GM21529 (cell line): ENCODE results near the gene PCDHB8.
"Not testable (repeated sequence)": the region's sequence is repeated elsewhere in the genome, so short reads cannot be mapped to it uniquely, and the experiment has no call there.

Experiments
- ATAC-seq: cut with Tn5 transposase; IDR thresholded peaks from one replicate; pipeline ENCODE4 v1.9.1; 2021; ENCODE audit not compliant: unreplicated experiment

Gene PCDHB8

DNA sequence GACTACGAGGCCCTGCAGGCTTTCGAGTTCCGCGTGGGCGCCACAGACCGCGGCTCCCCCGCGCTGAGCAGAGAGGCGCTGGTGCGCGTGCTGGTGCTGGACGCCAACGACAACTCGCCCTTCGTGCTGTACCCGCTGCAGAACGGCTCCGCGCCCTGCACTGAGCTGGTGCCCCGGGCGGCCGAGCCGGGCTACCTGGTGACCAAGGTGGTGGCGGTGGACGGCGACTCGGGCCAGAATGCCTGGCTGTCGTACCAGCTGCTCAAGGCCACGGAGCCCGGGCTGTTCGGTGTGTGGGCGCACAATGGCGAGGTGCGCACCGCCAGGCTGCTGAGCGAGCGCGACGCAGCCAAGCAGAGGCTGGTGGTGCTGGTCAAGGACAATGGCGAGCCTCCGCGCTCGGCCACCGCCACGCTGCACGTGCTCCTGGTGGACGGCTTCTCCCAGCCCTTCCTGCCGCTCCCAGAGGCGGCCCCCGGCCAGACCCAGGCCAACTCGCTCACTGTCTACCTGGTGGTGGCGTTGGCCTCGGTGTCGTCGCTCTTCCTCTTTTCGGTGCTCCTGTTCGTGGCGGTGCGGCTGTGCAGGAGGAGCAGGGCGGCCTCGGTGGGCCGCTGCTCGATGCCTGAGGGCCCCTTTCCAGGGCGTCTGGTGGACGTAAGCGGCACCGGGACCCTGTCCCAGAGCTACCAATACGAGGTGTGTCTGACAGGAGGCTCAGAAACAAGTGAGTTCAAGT, 6.7 kb downstream of the PCDHB8 start:
- not testable (repeated sequence) for ATAC-seq

DNA sequence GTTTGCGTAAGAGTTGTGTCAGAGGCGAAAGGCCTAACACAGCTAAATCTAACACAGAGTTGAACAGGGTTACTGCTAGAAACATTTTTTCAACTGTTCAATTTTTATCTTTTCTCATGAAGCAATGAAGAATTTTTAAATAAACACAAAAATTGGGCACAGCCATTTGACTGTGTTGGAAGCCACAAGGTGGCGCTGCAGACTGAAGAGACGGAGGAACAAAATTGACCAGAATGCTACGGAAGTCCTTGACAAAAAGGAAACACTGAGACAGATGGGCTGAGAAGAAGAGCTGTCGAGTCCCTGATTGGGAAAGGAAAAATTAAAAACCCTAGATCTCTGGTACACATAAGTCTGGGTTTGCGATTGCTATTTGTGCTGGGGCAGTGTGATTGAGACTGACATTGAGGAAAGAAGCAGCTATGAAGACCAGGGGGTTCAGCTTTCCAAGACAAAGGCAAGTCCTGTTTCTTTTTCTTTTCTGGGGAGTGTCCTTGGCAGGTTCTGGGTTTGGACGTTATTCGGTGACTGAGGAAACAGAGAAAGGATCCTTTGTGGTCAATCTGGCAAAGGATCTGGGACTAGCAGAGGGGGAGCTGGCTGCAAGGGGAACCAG, 9.4 kb downstream of the PCDHB8 start, which contains the start of gene PCDHB9:
PCDHB9 (plus strand) TSS at position 265 of the 616 bp plus-strand sequence; CDS start at position 423, 158 bp downstream.
- no peak for ATAC-seq

DNA sequence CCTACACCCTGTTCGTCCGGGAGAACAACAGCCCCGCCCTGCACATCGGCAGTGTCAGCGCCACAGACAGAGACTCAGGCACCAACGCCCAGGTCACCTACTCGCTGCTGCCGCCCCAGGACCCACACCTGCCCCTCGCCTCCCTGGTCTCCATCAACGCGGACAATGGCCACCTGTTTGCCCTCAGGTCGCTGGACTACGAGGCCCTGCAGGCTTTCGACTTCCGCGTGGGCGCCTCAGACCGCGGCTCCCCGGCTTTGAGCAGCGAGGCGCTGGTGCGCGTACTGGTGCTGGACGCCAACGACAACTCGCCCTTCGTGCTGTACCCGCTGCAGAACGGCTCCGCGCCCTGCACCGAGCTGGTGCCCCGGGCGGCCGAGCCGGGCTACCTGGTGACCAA, 11.1 kb downstream of the PCDHB8 start:
- ATAC-seq: not testable (repeated sequence)

DNA sequence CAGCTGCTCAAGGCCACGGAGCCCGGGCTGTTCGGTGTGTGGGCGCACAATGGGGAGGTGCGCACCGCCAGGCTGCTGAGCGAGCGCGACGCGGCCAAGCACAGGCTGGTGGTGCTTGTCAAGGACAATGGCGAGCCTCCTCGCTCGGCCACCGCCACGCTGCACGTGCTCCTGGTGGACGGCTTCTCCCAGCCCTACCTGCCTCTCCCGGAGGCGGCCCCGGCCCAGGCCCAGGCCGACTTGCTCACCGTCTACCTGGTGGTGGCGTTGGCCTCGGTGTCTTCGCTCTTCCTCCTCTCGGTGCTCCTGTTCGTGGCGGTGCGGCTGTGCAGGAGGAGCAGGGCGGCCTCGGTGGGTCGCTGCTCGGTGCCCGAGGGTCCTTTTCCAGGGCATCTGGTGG, 11.5 kb downstream of the PCDHB8 start:
- ATAC-seq: not testable (repeated sequence)

DNA sequence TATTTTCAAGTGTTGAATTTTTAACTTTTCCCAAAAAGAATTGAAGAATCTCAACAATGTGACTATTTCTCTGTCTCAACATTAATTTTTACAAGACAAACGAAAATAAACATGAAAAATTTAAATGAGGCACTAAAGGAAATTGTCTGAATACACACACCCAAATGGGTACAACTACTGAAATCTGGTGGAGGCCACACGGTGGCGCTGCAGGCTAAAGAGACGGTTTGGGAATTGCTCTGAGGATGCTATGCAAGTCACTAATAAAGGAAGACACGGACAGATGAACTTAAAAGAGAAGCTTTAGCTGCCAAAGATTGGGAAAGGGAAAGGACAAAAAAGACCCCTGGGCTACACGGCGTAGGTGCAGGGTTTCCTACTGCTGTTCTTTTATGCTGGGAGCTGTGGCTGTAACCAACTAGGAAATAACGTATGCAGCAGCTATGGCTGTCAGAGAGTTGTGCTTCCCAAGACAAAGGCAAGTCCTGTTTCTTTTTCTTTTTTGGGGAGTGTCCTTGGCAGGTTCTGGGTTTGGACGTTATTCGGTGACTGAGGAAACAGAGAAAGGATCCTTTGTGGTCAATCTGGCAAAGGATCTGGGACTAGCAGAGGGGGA, 14.6 kb downstream of the PCDHB8 start, which contains the start of gene PCDHB10:
PCDHB10 (plus strand) TSS at position 244 of the 616 bp plus-strand sequence; CDS start at position 444, 200 bp downstream.
- ATAC-seq: no peak

DNA sequence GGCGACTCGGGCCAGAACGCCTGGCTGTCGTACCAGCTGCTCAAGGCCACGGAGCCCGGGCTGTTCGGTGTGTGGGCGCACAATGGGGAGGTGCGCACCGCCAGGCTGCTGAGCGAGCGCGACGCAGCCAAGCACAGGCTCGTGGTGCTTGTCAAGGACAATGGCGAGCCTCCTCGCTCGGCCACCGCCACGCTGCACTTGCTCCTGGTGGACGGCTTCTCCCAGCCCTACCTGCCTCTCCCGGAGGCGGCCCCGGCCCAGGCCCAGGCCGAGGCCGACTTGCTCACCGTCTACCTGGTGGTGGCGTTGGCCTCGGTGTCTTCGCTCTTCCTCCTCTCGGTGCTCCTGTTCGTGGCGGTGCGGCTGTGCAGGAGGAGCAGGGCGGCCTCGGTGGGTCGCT, 16.7 kb downstream of the PCDHB8 start:
- ATAC-seq: not testable (repeated sequence)

DNA sequence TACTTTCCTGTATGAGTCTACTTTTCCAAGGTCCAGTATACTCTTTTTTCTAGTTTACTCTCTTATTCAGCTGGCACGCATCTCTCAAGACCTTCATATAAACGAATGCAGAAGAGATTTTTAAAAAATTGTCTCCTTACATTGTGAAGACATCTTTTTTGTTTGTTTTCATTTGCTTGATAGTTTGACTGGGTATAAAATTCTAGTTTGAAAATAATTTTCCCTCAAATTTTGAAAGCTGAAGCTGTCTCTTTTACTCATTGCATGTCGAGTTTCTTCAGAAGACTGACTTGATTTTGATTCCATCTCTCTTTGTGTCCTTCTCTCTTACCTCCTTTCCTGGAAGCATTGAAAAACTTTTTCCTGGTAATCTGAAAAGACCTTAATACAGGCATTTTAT, 18.8 kb downstream of the PCDHB8 start:
- ATAC-seq: no peak

DNA sequence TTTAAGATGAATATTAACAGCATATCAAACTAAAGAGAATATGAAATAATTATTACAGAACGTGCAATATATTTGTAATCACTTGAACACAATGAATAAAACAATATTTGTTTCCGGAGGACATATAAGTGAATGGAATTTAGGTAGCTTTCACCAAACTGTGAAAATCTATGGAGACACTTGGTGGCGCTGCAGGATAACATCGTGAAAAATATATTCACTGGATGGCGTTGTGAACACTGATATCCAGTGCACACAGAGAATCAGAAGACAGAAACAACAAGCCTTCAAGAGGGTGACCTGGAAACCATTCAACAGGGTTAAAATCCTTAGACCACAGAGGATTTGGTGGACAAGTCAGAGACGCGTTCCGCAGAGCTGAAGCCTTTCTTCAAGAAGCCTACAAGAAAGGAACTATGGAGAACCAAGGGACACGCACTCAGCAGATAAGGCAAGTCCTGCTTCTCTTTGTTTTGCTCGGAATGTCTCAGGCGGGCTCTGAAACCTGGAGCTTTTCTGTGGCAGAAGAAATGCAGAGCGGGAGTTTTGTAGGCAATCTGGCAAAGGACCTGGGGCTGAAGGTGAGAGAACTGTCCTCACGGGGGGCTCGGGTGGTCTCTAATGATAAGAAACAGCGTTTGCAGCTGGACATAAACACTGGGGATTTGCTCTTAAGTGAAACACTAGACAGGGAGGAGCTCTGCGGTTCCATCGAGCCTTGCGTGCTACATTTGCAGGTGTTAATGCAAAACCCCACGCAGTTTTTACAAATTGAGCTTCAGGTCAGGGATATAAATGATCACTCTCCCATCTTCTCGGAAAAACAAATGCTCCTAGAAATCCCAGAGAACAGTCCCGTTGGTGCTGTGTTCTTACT, 22.0 kb downstream of the PCDHB8 start, which contains the start of gene PCDHB11:
PCDHB11 (plus strand) TSS at position 269 of the 877 bp plus-strand sequence; CDS start at position 417, 148 bp downstream.
- ATAC-seq: no peak

DNA sequence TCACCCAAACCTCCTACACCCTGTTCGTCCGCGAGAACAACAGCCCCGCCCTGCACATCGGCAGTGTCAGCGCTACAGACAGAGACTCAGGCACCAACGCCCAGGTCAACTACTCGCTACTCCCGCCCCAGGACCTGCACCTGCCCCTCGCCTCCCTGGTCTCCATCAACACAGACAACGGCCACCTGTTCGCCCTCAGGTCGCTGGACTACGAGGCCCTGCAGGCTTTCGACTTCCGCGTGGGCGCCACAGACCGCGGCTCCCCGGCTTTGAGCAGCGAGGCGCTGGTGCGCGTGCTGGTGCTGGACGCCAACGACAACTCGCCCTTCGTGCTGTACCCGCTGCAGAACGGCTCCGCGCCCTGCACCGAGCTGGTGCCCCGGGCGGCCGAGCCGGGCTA, 23.5 kb downstream of the PCDHB8 start:
- ATAC-seq: not testable (repeated sequence)

DNA sequence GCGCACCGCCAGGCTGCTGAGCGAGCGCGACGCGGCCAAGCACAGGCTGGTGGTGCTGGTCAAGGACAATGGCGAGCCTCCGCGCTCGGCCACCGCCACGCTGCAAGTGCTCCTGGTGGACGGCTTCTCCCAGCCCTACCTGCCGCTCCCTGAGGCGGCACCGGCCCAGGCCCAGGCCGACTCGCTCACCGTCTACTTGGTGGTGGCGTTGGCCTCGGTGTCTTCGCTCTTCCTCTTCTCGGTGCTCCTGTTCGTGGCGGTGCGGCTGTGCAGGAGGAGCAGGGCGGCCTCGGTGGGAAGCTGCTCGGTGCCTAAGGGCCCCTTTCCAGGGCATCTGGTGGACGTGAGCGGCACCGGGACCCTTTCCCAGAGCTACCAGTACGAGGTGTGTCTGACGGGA, 24.1 kb downstream of the PCDHB8 start:
- not testable (repeated sequence) for ATAC-seq

DNA sequence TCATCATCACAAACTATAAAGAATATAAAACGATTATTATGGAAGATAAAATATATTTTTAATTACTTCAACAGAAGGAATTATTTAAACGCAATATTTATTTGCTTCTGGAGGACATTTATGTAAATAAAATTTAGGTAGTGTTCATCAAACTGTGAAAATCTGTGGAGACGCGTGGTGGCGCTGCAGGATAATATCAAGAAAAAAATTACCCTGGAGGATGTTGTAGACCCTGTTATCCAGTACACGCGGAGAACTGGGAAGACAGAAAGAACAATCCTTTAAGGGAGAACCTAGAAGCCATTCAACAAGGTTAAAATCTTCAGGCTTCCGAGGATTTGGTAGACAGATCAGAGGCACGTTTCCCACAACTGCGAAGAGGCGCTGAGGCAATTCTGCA, 30.9 kb downstream of the PCDHB8 start, which contains the start of gene PCDHB12:
PCDHB12 (plus strand) TSS at position 242 of the 400 bp plus-strand sequence. CDS start 189 bp downstream, outside the sequence.
- no peak for ATAC-seq

DNA sequence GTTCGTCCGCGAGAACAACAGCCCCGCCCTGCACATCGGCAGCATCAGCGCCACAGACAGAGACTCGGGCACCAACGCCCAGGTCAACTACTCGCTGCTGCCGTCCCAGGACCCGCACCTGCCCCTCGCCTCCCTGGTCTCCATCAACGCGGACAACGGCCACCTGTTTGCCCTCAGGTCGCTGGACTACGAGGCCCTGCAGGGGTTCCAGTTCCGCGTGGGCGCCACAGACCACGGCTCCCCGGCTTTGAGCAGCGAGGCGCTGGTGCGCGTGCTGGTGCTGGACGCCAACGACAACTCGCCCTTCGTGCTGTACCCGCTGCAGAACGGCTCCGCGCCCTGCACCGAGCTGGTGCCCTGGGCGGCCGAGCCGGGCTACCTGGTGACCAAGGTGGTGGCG, 32.7 kb downstream of the PCDHB8 start:
- ATAC-seq: not testable (repeated sequence)

DNA sequence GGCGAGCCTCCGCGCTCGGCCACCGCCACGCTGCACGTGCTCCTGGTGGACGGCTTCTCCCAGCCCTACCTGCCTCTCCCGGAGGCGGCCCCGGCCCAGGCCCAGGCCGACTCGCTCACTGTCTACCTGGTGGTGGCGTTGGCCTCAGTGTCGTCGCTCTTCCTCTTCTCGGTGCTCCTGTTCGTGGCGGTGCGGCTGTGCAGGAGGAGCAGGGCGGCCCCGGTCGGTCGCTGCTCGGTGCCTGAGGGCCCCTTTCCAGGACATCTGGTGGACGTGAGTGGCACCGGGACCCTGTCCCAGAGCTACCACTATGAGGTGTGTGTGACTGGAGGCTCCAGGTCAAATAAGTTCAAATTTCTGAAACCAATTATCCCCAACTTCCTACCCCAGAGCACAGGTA, 33.3 kb downstream of the PCDHB8 start:
- ATAC-seq: not testable (repeated sequence)

DNA sequence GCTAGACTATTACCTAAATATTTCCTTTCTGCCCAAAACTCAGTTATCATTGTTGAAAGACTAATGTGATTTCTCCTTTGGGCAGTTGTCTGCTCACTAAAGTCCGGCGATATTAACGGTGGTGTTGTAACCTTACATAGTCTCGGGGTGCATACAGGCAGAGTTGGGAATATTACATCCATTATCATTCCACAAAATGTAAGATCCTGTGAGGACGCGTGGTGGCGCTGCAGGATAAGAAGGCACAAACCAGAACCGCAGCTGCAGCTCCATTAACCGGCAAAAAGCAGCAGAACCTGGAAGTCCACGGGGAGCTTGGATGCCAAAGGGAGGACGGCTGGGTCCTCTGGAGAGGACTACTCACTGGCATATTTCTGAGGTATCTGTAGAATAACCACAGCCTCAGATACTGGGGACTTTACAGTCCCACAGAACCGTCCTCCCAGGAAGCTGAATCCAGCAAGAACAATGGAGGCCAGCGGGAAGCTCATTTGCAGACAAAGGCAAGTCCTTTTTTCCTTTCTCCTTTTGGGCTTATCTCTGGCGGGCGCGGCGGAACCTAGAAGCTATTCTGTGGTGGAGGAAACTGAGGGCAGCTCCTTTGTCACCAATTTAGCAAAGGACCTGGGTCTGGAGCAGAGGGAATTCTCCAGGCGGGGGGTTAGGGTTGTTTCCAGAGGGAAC, 36.2 kb downstream of the PCDHB8 start, which contains the start of gene PCDHB13:
PCDHB13 (plus strand) TSS at position 264 of the 684 bp plus-strand sequence; CDS start at position 469, 205 bp downstream.
- not testable (repeated sequence) for ATAC-seq

DNA sequence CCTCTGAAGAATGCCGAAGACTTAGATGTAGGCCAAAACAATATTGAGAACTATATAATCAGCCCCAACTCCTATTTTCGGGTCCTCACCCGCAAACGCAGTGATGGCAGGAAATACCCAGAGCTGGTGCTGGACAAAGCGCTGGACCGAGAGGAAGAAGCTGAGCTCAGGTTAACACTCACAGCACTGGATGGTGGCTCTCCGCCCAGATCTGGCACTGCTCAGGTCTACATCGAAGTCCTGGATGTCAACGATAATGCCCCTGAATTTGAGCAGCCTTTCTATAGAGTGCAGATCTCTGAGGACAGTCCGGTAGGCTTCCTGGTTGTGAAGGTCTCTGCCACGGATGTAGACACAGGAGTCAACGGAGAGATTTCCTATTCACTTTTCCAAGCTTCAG, 37.0 kb downstream of the PCDHB8 start:
- ATAC-seq: not testable (repeated sequence)

DNA sequence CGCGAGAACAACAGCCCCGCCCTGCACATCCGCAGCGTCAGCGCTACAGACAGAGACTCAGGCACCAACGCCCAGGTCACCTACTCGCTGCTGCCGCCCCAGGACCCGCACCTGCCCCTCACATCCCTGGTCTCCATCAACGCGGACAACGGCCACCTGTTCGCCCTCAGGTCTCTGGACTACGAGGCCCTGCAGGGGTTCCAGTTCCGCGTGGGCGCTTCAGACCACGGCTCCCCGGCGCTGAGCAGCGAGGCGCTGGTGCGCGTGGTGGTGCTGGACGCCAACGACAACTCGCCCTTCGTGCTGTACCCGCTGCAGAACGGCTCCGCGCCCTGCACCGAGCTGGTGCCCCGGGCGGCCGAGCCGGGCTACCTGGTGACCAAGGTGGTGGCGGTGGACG, 37.9 kb downstream of the PCDHB8 start:
- ATAC-seq: not testable (repeated sequence)

DNA sequence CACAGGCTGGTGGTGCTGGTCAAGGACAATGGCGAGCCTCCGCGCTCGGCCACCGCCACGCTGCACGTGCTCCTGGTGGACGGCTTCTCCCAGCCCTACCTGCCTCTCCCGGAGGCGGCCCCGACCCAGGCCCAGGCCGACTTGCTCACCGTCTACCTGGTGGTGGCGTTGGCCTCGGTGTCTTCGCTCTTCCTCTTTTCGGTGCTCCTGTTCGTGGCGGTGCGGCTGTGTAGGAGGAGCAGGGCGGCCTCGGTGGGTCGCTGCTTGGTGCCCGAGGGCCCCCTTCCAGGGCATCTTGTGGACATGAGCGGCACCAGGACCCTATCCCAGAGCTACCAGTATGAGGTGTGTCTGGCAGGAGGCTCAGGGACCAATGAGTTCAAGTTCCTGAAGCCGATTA, 38.4 kb downstream of the PCDHB8 start:
- not testable (repeated sequence) for ATAC-seq

DNA sequence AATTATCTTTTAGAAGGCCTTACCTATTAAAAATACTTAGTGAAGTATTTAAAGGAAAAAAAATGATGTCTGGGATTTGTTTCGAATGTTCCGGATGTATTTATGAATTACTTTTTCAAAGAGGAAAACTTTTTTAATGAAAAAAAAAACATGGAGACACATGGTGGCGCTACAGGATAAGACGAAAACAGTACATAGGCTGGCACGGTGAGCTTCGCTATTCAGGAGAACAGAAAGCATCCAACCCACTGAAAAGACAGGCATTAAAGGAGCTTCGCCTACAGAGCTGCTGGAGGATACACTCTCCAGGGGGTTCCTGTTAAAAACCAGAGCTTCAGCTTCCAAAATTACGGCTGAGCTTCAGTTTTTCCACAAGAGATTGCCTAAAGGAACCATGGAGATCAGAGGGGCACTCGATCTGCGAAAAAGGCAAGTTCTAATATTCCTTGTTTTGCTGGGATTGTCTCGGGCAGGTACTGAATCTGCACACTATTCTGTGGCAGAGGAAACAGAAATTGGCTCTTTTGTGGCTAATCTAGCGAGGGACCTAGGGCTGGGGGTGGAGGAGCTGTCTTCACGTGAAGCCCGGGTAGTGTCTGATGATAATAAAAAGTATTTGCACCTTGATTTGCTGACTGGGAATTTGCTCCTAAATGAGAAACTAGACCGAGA, 45.7 kb downstream of the PCDHB8 start, which contains the start of gene PCDHB14:
PCDHB14 (plus strand) TSS at position 232 of the 672 bp plus-strand sequence; CDS start at position 395, 163 bp downstream.
- no peak for ATAC-seq

DNA sequence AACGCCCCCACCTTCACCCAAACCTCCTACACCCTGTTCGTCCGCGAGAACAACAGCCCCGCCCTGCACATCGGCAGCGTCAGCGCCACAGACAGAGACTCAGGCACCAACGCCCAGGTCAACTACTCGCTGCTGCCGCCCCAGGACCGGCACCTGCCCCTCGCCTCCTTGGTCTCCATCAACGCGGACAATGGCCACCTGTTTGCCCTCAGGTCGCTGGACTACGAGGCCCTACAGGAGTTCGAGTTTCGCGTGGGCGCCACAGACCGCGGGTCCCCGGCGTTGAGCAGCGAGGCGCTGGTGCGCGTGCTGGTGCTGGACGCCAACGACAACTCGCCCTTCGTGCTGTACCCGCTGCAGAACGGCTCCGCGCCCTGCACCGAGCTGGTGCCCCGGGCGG, 47.3 kb downstream of the PCDHB8 start:
- not testable (repeated sequence) for ATAC-seq
